ENCODE data around the gene CMPK1.

The CMPK1 gene

GRCh38 chr1:47332779-47333577 is 612 bp upstream of the CMPK1 start:
- no peak for TF ChIP-seq CTCF (IDR thresholded peaks at IDR 0.05)

DNA sequence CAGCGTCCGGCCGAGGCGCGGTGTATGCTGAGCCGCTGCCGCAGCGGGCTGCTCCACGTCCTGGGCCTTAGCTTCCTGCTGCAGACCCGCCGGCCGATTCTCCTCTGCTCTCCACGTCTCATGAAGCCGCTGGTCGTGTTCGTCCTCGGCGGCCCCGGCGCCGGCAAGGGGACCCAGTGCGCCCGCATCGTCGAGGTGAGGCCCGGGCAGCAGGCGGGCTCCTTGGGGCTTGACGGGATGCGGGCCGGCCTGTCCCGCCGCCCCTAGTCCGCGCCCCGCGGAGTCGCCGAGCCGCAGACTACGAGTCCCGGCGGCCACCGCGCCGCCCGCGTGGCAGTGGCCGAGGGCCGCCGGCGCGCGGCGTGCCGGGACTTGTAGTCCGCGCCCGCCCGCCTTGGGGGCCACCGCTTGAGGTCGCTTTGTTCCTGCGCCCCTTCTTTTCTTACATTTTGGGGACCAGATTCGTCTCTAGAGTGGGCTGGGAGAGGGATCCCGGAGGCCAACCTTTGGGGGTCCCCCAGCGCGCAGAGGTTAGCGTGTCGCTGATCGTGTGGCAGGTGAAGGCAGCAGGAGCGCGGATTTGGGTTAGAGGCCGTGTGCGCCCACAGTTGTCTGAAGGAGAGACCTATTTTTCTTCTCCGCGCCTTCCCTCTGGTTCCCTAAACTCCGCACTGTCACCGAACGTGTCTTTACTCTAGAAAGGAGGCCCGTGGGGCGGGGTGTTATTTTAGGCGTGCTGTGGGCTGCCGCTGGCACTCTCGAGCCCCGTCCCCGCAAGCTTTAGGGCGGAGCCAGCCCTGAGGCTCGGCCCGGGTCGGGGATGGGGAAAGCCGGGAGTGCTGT is 553 bp downstream of the CMPK1 start:
- peak; percentile 36; the same call in 1 of the 2 replicates for TF ChIP-seq CTCF (IDR thresholded peaks at IDR 0.05)

DNA sequence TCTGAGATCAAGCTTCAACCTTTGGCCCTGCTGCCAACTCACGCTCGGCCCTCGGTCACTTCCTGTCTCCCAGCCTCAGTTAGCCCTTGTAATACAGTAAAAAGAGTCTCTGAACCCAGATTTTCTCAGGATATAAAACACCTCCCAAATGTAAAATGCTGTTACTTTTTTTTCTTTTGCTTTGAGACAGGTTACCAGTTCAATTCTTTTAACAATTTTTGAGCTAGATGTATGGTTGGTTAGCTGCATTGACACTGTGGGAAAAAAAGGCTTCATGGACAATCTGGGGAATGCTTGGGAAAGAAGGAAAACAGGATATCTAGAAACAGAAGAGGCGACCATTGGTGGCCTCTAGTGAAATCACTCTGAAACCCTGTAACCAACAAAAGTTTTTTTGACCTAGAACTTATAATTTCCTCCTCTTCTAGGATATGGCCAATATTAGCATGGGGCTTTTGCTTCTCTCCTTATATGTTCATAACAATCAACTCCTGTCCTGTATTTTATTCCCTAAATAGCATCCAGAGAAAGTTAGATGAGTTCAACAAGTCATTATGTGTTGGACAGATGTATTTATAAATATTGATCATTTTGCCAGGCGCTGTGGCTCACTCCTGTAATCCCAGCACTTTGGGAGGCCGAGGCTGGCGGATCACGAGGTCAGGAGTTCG is 1.3 kb downstream of the CMPK1 start:
- no peak for TF ChIP-seq CTCF (IDR thresholded peaks at IDR 0.05)

- no peak for TF ChIP-seq CTCF (IDR thresholded peaks at IDR 0.05)
Measured at GRCh38 chr1:47337350-47337749, 3.8 kb downstream of the CMPK1 start.

GRCh38 chr1:47338249-47339077 is 4.9 kb downstream of the CMPK1 start:
- no peak for TF ChIP-seq CTCF (IDR thresholded peaks at IDR 0.05)

DNA sequence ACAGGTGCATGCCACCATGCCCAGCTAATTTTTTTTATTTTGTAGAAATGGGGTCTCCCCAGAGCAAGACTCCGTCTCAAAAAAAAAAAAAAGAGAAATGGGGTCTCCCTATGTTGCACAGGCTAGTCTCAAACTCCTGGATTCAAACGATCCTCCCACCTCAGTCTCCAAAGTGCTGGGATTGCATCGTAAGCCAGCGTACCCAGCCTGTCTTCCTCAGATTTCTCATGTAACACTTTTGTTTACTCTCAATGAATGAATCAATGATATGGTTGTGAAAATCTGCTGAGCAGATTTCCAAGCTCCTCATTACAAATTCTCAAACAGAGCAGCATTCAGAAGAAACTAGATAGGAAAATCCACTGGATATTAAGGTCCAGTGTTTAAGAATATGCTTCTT is 6.6 kb downstream of the CMPK1 start:
- no peak for TF ChIP-seq CTCF (IDR thresholded peaks at IDR 0.05)

GRCh38 chr1:47347735-47348134 is 14.1 kb downstream of the CMPK1 start:
- TF ChIP-seq CTCF (IDR thresholded peaks at IDR 0.05) = no peak
